GM18526 (cell line): ENCODE results near the gene CEACAM19.

ENCODE experiments used
- POLR2A ChIP-seq: IDR thresholded peaks from 3 replicates; pipeline ENCODE4 v1.6.1; 2011; ENCODE audit not compliant: insufficient read length; ENCODE audit errors: extremely low read depth

CEACAM19 gene

DNA sequence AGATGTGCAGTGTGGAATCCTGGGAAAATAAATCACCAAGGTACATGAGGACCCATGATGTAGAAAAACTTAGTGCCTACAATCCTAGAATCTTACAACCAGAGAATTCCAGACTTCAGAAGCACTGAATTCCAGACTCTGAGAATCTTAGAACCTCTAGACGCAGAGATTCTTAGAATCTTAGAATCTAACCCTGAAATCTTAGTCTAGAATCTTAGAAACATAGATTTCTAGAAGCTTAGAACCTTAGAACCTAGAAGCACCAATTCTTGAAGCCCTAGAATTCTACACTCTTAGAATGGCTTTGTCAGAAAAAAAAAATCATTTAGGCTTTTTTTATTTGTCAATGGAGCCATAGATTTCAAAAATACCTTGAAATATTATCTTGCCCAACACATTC, 33.7 kb downstream of the CEACAM19 start:
- no peak for TF ChIP-seq POLR2A

- no peak for TF ChIP-seq POLR2A
These were observed 34.3 kb downstream of the CEACAM19 start for GRCh38 chr19:44705502-44706010.

- TF ChIP-seq POLR2A = no peak
These were observed 35.4 kb downstream of the CEACAM19 start for GRCh38 chr19:44706506-44707236.

DNA sequence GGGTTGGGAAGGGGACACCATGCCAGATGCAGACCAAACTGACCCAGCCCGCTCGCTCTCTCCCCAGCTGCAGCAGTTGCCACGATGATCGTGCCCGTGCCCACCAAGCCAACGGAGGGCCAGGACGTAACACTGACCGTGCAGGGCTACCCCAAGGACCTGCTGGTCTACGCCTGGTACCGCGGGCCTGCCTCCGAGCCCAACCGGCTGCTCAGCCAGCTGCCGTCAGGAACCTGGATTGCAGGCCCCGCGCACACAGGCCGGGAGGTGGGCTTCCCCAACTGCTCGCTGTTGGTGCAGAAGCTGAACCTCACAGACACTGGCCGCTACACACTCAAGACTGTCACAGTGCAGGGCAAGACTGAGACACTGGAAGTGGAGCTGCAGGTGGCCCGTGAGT, 36.5 kb downstream of the CEACAM19 start:
- TF ChIP-seq POLR2A = no peak

DNA sequence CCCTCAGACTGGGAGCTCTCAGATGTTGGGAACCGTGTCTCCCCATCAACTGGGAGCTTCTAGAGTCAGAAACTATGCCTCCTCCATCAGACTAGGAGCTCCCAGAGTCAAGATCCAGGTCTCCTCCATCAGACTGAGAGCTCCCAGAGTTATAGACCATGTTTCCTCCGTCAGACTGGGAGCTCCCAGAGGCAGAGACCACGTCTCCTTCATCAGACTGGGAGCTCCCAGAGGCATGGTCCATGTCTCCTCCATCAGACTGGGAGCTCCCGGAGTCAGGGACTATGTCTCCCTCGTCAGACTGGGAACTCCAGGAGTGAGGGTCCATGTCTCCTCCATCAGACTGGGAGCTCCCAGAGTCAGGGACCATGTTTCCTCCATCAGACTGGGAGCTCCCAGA, 37.7 kb downstream of the CEACAM19 start:
- no peak for TF ChIP-seq POLR2A

DNA sequence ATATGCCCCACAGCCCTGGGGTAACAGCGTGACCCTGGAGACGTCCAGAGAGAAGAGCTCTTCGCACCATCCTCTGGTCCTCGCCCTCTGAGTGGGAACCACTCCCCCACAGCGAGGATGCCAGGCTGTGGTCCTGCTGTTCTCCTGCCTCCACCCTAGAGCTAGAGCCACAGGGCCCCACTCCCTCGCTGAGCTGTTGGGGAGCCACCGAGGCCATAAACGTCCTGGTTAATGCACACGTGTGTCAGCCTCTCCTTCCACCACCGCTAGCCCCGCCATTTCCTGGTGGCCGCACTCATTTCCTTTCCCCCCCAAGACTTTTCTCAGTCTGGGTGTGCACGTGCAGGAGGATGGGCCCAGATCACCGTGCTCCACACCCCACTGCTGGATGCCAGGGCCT, 39.2 kb downstream of the CEACAM19 start:
- no peak for TF ChIP-seq POLR2A

- TF ChIP-seq POLR2A = no peak
These were observed 41.7 kb downstream of the CEACAM19 start for GRCh38 chr19:44712864-44713515.

- TF ChIP-seq POLR2A = no peak
These were observed 43.4 kb downstream of the CEACAM19 start for GRCh38 chr19:44714597-44715169.

- no peak for TF ChIP-seq POLR2A
These were observed 46.3 kb downstream of the CEACAM19 start for GRCh38 chr19:44717603-44718002.

GRCh38 chr19:44718441-44719261, 47.4 kb downstream of the CEACAM19 start:
- no peak for TF ChIP-seq POLR2A

DNA sequence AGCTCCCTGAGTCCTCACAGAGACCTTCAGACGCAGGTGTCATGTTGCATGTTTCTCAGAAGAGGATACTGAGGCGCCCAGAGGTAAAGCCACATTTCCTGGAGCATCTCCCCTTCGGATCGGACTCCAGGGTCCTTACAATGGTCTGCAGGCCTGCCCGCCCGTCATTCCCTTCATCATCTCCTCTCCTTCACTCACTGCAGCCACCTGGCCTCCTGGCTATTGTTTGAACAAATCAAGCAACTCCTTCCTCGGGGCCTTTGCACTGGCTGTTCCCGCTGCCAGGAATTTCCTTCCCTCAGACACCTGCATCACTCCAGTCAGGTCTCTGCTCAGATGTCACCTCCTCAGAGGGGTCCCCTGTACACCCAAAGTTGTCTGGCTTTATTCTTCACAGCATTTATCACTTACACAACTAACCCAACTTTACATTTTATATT, 48.0 kb downstream of the CEACAM19 start:
- TF ChIP-seq POLR2A = no peak

- no peak for TF ChIP-seq POLR2A
These were observed 49.7 kb downstream of the CEACAM19 start for GRCh38 chr19:44720945-44721344.

- no peak for TF ChIP-seq POLR2A
These were observed 51.1 kb downstream of the CEACAM19 start for GRCh38 chr19:44722131-44723121.

- TF ChIP-seq POLR2A = no peak
These were observed 52.1 kb downstream of the CEACAM19 start for GRCh38 chr19:44723299-44723951.
